Liver (tissue), 9 donors: ENCODE measurements around the gene OMG. TPM values are rescaled to one million over a fixed set of nuclear protein-coding genes. Genes with fewer than 3 reads are reported as not detected.

Experiments used
- DNase-seq: peaks from one replicate; pipeline ENCODE4 v3.0.0-alpha.2; 2017; ENCODE audit warnings: low spot score
- H3K27ac ChIP-seq, 2 donors: one replicate each; pipeline ENCODE4 v1.7.0; 2013; ENCODE audit warnings: inconsistent platforms in 2 of 2, low read length in 2 of 2, control low read depth in 1 of 2, low read depth in 1 of 2, mild to moderate bottlenecking in 1 of 2
- H3K27me3 ChIP-seq, 4 donors: one replicate each; pipeline versions ENCODE4 v1.6.1 to v1.7.0; 2013; ENCODE audit warnings: low read length in 3 of 4, inconsistent platforms in 1 of 4, mild to moderate bottlenecking in 1 of 4, moderate library complexity in 1 of 4; ENCODE audit not compliant: control insufficient read depth in 4 of 4, insufficient read depth in 4 of 4
- H3K36me3 ChIP-seq, 4 donors: one replicate each; pipeline versions ENCODE4 v1.6.1 to v1.7.0; 2013; ENCODE audit warnings: low read length in 3 of 4, mild to moderate bottlenecking in 3 of 4, low read depth in 1 of 4, moderate library complexity in 1 of 4; ENCODE audit not compliant: control insufficient read depth in 4 of 4, insufficient read depth in 3 of 4
- H3K4me1 ChIP-seq, 4 donors: one replicate each; pipeline versions ENCODE4 v1.6.1 to v1.7.0; 2013; ENCODE audit warnings: low read length in 3 of 4, mild to moderate bottlenecking in 3 of 4, moderate library complexity in 1 of 4; ENCODE audit not compliant: control insufficient read depth in 4 of 4, insufficient read depth in 4 of 4
- H3K4me3 ChIP-seq, 3 donors: one replicate each; pipeline versions ENCODE4 v1.6.1 to v1.7.0; 2013; ENCODE audit warnings: low read length in 3 of 3, control low read depth in 1 of 3, low read depth in 1 of 3, mild to moderate bottlenecking in 1 of 3
- H3K9ac ChIP-seq, 2 donors: one replicate each; pipeline ENCODE4 v1.7.0; 2013; ENCODE audit warnings: low read length in 2 of 2, mild to moderate bottlenecking in 2 of 2, moderate library complexity in 2 of 2, control low read depth in 1 of 2, low read depth in 1 of 2
- H3K9me3 ChIP-seq, 4 donors: one replicate each; pipeline versions ENCODE4 v1.6.1 to v1.7.0; 2013; ENCODE audit warnings: low read length in 3 of 4; ENCODE audit not compliant: control insufficient read depth in 4 of 4
- EGR1 ChIP-seq, 2 donors: IDR thresholded peaks; 2 replicates each; pipeline ENCODE4 v1.6.1; 2016 to 2018; ENCODE audit warnings: antibody characterized with exemption in 2 of 2, low read depth in 2 of 2
- FOXA1 ChIP-seq: IDR thresholded peaks from 2 replicates; pipeline ENCODE4 v1.6.1; 2016; ENCODE audit warnings: antibody characterized with exemption
- GABPA ChIP-seq, 2 donors: IDR thresholded peaks in 1 of 2; conservative IDR thresholded peaks in 1 of 2; 2 replicates each; pipeline ENCODE4 v1.6.1; 2016; ENCODE audit warnings: antibody characterized with exemption in 2 of 2, mild to moderate bottlenecking in 1 of 2, moderate library complexity in 1 of 2
- HNF4G ChIP-seq: IDR thresholded peaks from 2 replicates; pipeline ENCODE4 v1.6.1; 2016; ENCODE audit warnings: antibody characterized with exemption
- JUND ChIP-seq, 2 donors: IDR thresholded peaks; 2 replicates each; pipeline ENCODE4 v1.6.1; 2016; ENCODE audit warnings: antibody characterized with exemption in 2 of 2
- RXRA ChIP-seq, 2 donors: IDR thresholded peaks; 2 replicates each; pipeline ENCODE4 v1.6.1; 2017 to 2018; ENCODE audit warnings: antibody characterized with exemption in 2 of 2, mild to moderate bottlenecking in 1 of 2
- YY1 ChIP-seq: IDR thresholded peaks from 2 replicates; pipeline ENCODE4 v1.6.1; 2016; ENCODE audit warnings: antibody characterized with exemption, mild to moderate bottlenecking
- WGBS: extraction: QIAGEN DNeasy Blood & Tissue Kit; methylation state at CpG from one replicate; pipeline ENCODE4 v1.1.7; 2013; 5-methylcytosine and 5-hydroxymethylcytosine counted together
- polyA plus RNA-seq, 2 donors: library from polyadenylated mRNA; stranded (reverse) in 1 of 2; unstranded in 1 of 2; fragments of 200-250 nt in 1 of 2; fragments of >200 nt in 1 of 2; fragmentation: Nextera tagmentation in 1 of 2; extraction: Ambion mirVana in 1 of 2; gene quantifications; one replicate each; pipeline versions ENCODE4 v1.2.1 to v1.2.3, GENCODE V29; 2013 to 2015
- total RNA-seq, 2 donors: library from RNA; depleted of rRNA; stranded (reverse); fragments of >200 nt; gene quantifications; one replicate each; pipeline ENCODE4 v1.2.3, GENCODE V29; 2014
- TF ChIP-seq, protein P1 (sequence below): IDR thresholded peaks from 2 replicates; pipeline ENCODE4 v1.6.1; 2016; ENCODE audit warnings: antibody characterized with exemption, mild to moderate bottlenecking
- TF ChIP-seq, protein P2 (sequence below): IDR thresholded peaks from 2 replicates; pipeline ENCODE4 v1.6.1; 2016; ENCODE audit warnings: antibody characterized with exemption
- TF ChIP-seq, protein P3 (sequence below): fragments of 150-350 bp; IDR thresholded peaks from 2 replicates; pipeline ENCODE4 v1.5.1; 2017; ENCODE audit warnings: improper control_type of control experiment, low read depth, low read length; ENCODE audit not compliant: missing input control
- TF ChIP-seq, protein P4 (sequence below): IDR thresholded peaks from 2 replicates; pipeline ENCODE4 v1.6.1; 2016; ENCODE audit warnings: antibody characterized with exemption
- donor health status: healthy.
- donor health status: healthy.
- donor health status: healthy.
- donor health status: healthy.
- donor health status: healthy.

The OMG gene
- total and polyA plus RNA-seq, 4 donors: 0.05 to 2.1 (median 0.19) TPM

DNA sequence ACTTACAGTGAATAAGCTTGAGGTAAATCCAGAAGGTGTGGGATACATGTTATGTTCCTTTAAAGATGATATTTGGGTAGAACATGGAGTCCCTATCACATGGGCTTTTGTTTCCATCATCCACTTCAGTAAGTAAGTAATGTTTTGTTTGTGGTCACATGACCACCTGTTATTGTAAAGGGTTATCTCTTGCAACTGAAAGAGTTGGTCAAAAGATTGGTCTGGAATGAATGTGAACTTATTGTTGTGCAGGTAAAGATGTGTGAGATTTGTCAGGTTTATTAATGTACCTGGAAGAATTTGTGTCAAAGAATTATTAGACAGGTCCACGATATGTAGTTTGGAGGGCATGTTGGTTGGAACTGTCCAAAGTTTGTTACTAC is 1.6 kb downstream of the OMG start:
- Histone ChIP-seq H3K27ac (no peak overlapping the region), H3K9me3 (no peaks in the 10 kb centered on the region), H3K36me3 (peaks cover 0 to 4% (median 2%) of the 10 kb centered on the region in 4 donors), H3K9ac (no peak overlapping the region), H3K4me1 (no peaks in the 10 kb centered on the region), H3K4me3 (no peak overlapping the region), H3K27me3 (no peaks in the 10 kb centered on the region)
- TF ChIP-seq GABPA (IDR thresholded peaks at IDR 0.05 in 1 of 2, conservative IDR thresholded peaks at IDR 0.05 in 1 of 2): no peak
- TF ChIP-seq, protein P1, sequence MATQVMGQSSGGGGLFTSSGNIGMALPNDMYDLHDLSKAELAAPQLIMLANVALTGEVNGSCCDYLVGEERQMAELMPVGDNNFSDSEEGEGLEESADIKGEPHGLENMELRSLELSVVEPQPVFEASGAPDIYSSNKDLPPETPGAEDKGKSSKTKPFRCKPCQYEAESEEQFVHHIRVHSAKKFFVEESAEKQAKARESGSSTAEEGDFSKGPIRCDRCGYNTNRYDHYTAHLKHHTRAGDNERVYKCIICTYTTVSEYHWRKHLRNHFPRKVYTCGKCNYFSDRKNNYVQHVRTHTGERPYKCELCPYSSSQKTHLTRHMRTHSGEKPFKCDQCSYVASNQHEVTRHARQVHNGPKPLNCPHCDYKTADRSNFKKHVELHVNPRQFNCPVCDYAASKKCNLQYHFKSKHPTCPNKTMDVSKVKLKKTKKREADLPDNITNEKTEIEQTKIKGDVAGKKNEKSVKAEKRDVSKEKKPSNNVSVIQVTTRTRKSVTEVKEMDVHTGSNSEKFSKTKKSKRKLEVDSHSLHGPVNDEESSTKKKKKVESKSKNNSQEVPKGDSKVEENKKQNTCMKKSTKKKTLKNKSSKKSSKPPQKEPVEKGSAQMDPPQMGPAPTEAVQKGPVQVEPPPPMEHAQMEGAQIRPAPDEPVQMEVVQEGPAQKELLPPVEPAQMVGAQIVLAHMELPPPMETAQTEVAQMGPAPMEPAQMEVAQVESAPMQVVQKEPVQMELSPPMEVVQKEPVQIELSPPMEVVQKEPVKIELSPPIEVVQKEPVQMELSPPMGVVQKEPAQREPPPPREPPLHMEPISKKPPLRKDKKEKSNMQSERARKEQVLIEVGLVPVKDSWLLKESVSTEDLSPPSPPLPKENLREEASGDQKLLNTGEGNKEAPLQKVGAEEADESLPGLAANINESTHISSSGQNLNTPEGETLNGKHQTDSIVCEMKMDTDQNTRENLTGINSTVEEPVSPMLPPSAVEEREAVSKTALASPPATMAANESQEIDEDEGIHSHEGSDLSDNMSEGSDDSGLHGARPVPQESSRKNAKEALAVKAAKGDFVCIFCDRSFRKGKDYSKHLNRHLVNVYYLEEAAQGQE: no peak
- TF ChIP-seq, protein P2, sequence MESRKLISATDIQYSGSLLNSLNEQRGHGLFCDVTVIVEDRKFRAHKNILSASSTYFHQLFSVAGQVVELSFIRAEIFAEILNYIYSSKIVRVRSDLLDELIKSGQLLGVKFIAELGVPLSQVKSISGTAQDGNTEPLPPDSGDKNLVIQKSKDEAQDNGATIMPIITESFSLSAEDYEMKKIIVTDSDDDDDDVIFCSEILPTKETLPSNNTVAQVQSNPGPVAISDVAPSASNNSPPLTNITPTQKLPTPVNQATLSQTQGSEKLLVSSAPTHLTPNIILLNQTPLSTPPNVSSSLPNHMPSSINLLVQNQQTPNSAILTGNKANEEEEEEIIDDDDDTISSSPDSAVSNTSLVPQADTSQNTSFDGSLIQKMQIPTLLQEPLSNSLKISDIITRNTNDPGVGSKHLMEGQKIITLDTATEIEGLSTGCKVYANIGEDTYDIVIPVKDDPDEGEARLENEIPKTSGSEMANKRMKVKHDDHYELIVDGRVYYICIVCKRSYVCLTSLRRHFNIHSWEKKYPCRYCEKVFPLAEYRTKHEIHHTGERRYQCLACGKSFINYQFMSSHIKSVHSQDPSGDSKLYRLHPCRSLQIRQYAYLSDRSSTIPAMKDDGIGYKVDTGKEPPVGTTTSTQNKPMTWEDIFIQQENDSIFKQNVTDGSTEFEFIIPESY: no peak
- TF ChIP-seq, protein P3, sequence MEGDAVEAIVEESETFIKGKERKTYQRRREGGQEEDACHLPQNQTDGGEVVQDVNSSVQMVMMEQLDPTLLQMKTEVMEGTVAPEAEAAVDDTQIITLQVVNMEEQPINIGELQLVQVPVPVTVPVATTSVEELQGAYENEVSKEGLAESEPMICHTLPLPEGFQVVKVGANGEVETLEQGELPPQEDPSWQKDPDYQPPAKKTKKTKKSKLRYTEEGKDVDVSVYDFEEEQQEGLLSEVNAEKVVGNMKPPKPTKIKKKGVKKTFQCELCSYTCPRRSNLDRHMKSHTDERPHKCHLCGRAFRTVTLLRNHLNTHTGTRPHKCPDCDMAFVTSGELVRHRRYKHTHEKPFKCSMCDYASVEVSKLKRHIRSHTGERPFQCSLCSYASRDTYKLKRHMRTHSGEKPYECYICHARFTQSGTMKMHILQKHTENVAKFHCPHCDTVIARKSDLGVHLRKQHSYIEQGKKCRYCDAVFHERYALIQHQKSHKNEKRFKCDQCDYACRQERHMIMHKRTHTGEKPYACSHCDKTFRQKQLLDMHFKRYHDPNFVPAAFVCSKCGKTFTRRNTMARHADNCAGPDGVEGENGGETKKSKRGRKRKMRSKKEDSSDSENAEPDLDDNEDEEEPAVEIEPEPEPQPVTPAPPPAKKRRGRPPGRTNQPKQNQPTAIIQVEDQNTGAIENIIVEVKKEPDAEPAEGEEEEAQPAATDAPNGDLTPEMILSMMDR: no peak
- TF ChIP-seq, protein P4, sequence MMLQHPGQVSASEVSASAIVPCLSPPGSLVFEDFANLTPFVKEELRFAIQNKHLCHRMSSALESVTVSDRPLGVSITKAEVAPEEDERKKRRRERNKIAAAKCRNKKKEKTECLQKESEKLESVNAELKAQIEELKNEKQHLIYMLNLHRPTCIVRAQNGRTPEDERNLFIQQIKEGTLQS: no peak
- DNase-seq: no peak
- 100% methylated on average over 1 of the region's 1 CpG for WGBS

DNA sequence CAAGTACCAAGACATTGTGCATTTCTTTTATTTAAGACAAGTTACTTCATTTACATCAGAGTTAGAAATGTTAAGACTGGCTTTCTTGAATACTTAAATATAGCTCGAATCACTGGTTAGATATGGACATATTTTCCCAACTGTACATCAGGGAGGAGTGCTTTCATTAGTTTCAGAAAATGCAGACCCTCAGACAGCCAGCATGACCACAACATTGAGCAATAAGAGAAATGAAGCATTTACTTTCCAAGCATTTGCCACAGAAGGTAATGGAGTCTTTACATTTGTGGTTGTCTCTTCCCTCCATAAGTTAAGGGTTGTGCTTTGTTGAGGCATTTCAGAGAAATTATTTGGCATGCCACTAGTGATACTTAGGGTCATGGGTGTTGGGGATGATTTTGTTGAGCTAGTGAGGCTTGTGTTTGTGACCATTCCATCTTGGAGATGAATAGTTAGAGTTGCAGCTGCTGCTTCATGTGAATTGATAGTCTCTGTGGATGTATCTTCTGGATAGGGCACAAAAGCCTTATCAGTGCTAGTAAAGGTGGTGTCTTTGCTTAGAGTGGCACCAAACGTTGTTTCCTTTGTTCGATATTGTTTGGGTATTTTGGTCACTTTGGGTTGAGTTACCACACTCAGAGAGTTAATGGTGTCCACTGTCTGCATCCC is 2.1 kb downstream of the OMG start:
- no peaks in the 10 kb centered on the region for H3K9me3 ChIP-seq
- H3K4me1 ChIP-seq: no peaks in the 10 kb centered on the region
- no peak for DNase-seq
- TF ChIP-seq, protein P4: no peak
- TF ChIP-seq, protein P3: no peak
- no peak for TF ChIP-seq HNF4G
- no peak for TF ChIP-seq RXRA (IDR thresholded peaks at IDR 0.05)
- no peak for TF ChIP-seq EGR1 (IDR thresholded peaks at IDR 0.05; ENCODE audit: low read depth in 2 of 2)
- no peak for TF ChIP-seq FOXA1
- TF ChIP-seq GABPA (IDR thresholded peaks at IDR 0.05 in 1 of 2, conservative IDR thresholded peaks at IDR 0.05 in 1 of 2): no peak
- no peak for TF ChIP-seq YY1
- TF ChIP-seq, protein P1: no peak
- no peak for TF ChIP-seq JUND (IDR thresholded peaks at IDR 0.05)
- WGBS: 87% methylated on average over 3 of the region's 3 CpGs
- no peaks in the 10 kb centered on the region for H3K27me3 ChIP-seq
- no peak overlapping the region for H3K9ac ChIP-seq
- no peak overlapping the region for H3K4me3 ChIP-seq
- H3K36me3 ChIP-seq: peaks cover 0 to 4% (median 2%) of the 10 kb centered on the region in 4 donors
- no peak overlapping the region for H3K27ac ChIP-seq
